GM10248 (cell line): ENCODE measurements around the gene NKD1.

Experiments used
- CTCF ChIA-PET: fragments of 300-600 bp; sonication (Branson Sonifier 250); formaldehyde crosslinking; extraction: SDS; loops from one replicate; lab custom pipeline; 2021; ENCODE audit warnings: antibody characterized with exemption; lab: Yijun Ruan, JAX
- POLR2A ChIA-PET: fragments of 350-650 bp; sonication (Branson Sonifier 250); formaldehyde crosslinking; extraction: SDS; loops from one replicate; lab custom pipeline; 2020; ENCODE audit warnings: antibody characterized with exemption; lab: Yijun Ruan, JAX
- DNase-seq: peaks from one replicate; pipeline ENCODE4 v3.0.0; 2012; ENCODE audit errors: extremely low spot score
- CTCF ChIP-seq: IDR thresholded peaks from 2 replicates; pipeline ENCODE4 v1.5.1; 2012; ENCODE audit warnings: mild to moderate bottlenecking, low read depth; ENCODE audit errors: extremely low read depth, missing control alignments, control extremely low read depth

Gene NKD1

GRCh38 chr16:50675686-50676610, 127.8 kb downstream of the NKD1 start:
- no peak for TF ChIP-seq CTCF
- CTCF ChIA-PET = interaction anchor here (1.0 to 16.8 kb wide), 4 partner anchors 9 to 401 kb away, joined by 3 to 289 read pairs (median 118); no protein-coding TSS in a partner anchor
- no peak for DNase-seq
- POLR2A ChIA-PET = no interaction called here

GRCh38 chr16:50676684-50677225, 128.6 kb downstream of the NKD1 start:
- ChIA-PET POLR2A (no interaction called here), CTCF (interaction anchor here (1.1 to 16.8 kb wide), 8 partner anchors 10 to 129 kb away, joined by 3 to 289 read pairs (median 4); no protein-coding TSS in a partner anchor)
- DNase-seq = no peak

GRCh38 chr16:50677351-50677750, 129.2 kb downstream of the NKD1 start:
- POLR2A ChIA-PET = no interaction called here
- TF ChIP-seq CTCF = peak; percentile 27
- DNase-seq = no peak
- CTCF ChIA-PET = interaction anchor here (0.6 to 16.8 kb wide), 12 partner anchors 11 to 652 kb away, joined by 3 to 289 read pairs (median 4); partner anchors contain the start of gene CNEP1R1

More at GRCh38 chr16:50676684-50677225, 128.6 kb downstream of the NKD1 start:
- TF ChIP-seq CTCF = no peak

- no peak for TF ChIP-seq CTCF
- ChIA-PET CTCF (interaction anchor here (0.6 to 16.8 kb wide), 11 partner anchors 12 to 653 kb away, joined by 3 to 289 read pairs (median 4); partner anchors contain the start of gene CNEP1R1), POLR2A (no interaction called here)
- DNase-seq = no peak
These were observed 130.3 kb downstream of the NKD1 start for GRCh38 chr16:50678531-50678930.

- DNase-seq = no peak
- no peak for TF ChIP-seq CTCF
- ChIA-PET POLR2A (no interaction called here), CTCF (interaction anchor here (1.5 to 16.8 kb wide), 4 partner anchors 12 to 127 kb away, joined by 4 to 289 read pairs (median 21); no protein-coding TSS in a partner anchor)
These were observed 131.1 kb downstream of the NKD1 start for GRCh38 chr16:50679266-50679665.
